ENCODE data around the gene ZNF521.

Gene ZNF521

GRCh38 chr18:25164211-25164847 lies 187.6 kb downstream of the ZNF521 start:
- DNase-seq = no peak

DNA sequence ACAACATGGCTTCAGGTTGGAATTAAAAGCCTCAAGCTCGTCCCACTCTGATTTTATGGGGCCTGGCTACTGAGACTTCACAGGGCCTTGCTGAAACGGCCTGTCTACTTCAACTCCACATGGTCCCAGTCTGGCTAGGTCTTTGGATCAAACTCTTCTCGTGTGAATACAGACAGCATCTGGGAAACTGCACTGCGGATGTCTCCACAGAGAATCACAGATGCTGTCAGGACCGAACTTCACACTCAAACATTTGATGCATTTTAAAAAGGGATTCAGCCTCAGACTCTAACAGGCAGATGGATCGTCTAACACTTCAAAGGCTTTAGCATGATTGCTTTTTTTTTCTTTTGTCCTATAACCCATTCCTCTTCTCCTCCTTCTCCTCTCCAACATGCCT lies 198.5 kb downstream of the ZNF521 start:
- no peak for DNase-seq

DNA sequence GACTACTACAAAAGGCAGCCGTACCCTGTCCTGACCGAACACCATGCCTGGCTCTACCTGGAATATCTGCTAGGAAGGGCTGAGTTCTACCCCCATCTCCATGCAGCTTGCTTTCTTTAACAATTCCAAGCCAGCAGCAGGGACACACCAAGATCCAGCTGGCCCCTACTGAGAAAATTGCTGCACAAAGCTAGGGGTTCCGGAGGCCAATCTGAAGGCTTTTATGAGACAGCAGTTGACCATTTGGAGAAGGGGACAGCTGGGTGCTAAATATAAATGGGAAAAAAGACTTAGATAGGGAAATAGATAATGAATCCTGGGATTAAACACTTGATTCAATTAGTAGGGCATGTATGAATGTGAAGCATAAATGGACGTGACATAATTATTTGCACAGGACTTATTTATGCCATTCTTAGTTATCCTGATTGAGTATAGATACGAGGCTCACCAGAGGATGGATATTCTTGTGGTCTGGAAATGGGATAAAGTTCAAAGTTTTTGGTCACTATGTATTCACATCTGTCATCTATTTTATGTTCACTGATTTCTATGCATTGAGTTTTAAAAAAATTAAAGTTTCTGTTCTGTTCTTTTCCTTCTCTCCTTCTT lies 204.0 kb downstream of the ZNF521 start:
- DNase-seq = no peak

- no peak for DNase-seq
Observed at GRCh38 chr18:25146512-25146910, 205.5 kb downstream of the ZNF521 start.

DNA sequence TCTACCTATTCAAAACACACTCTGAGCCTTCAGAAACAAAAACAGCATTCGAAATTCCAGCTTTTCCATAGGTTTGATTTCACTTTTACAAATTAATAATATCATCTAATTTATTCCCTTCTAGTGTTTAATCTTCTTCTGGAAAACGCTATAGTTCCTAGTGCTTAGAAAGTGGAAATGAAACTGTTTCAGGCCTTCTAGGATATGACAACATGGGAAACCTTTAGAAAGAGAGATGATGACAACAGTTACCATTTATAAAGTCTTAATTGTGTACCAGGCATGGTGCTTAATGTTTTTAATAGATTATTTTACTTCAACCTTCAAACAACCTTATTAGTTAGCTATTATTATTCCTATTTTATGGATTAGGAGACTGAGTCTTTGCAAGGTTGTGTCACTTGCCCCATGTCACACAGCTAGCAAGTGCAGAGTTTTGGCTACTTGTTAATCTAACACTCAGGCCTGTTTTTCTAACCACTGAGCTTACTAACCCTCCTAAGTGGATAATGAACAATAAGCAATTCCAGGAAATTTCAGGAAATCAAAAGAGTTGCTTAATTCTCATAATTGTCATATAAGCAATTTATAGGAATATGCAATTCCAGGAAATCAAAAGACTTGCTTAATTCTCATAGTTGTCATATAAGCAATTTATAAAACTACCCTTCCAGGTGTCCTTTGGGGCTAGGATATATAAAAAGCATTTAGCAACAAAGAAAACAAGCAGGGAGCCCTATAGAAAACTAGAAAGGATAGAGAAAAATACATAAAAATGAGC lies 206.0 kb downstream of the ZNF521 start:
- DNase-seq = no peak

GRCh38 chr18:25144820-25145219 lies 207.1 kb downstream of the ZNF521 start:
- no peak for DNase-seq

- no peak for DNase-seq
Observed at GRCh38 chr18:25141886-25142285, 210.1 kb downstream of the ZNF521 start.

DNA sequence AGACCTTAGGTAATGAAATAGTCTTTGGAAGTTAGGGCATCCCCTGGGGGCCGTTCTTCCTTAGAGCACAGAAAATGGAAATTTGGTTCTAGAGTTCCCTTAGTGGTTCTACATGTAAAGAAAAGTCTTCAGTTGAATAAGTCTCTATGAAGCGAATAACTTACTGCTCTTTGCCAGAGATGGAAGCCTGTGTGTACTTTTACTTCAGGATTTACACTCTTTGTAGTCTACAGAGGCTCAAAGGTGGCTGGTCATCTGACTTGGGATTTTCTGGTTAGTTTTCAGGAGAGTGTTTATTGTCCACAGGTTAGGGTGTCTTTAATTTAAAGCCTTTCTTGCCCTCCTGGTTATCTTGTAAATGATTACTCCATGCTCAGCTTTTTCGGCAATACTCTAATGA lies 210.6 kb downstream of the ZNF521 start:
- DNase-seq = no peak

DNA sequence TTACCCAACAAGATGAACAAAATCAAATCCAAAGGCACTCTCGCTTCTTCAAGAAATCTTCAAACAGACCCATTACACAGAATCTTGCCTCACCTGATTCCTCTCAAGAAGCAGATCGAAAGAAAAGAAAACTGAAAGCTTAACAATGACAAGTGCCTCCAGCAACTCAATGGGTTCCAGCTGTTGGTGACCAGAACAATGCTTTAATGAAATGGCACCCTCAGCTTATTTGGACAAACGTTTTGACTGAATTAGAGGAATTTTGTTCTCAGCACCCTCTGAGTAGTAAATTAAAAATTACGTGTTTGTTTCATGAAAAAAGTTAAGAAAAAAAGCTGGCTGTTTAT lies 211.0 kb downstream of the ZNF521 start:
- no peak for DNase-seq

- no peak for DNase-seq
Observed at GRCh38 chr18:25140124-25140961, 211.6 kb downstream of the ZNF521 start.

- no peak for DNase-seq
Observed at GRCh38 chr18:25137197-25137472, 214.8 kb downstream of the ZNF521 start.

- no peak for DNase-seq
Observed at GRCh38 chr18:25136416-25137196, 215.4 kb downstream of the ZNF521 start.

DNA sequence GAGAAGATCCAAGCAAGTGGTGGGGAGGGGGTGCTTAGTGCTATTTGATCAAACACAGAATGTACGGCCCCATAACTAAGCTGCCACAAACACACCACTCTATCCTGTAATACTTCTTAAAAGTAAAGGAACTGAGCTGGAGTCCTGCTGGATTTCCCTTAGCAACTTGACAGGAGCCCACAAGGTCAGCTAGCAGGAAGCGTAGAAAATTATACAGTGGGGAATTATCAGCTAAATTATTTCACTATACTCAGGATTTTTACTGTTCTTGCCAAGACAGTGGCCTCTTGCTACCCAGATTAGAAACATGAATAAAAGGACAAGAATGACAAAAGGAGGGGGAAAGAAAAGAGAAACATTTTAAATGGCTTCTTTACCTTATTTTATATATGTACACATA lies 217.1 kb downstream of the ZNF521 start:
- DNase-seq = no peak

DNA sequence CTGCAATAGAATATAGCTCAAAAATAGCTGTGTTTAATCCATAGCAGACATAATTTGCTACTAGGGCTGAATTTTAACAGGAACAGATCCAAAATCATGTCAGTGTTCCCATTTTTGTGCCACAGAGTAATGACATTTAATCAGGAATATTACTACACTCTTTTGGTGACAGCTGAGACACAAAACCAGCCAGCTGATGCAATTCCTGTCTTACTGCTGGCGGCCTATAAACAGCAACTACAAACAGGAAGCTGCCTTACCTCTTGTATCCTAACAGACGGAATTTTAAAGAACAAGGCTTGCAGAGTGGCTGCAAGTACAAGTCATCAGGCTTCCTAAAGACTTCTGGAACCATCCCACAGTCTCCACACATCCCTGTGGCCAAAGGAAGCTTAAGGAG lies 218.1 kb downstream of the ZNF521 start:
- DNase-seq = no peak

DNA sequence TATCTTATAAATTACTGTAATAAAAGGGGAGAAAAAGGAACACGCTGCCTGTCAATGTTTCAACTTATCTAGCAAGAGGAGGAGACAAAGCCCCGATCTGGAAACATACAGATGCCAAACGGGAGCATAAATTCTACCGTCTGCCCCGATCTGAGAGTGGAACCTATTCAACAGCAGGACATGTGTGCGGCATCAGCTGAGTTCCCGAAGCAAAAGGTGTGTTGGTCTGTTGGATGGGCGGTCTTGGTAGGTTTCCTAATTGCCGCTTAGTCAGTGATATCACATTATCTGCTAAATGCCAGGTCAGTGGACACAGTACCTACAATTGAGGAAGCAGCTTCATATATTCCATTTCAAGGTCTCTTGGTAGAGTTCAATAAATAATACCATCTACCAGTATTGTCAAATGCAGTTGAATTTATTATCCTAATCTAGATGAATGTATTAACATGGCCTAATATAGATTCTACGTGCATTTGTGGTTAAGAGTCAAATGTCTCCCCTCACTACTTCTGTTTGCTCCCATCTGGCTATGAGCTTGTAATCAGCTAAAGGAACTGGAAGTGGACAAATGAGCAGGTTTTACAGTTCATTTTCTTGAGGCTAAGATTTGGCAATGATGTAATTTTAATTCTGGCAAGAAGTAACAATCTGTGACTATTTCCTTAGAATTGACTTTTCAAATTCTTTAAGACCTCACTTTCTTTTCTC lies 219.0 kb downstream of the ZNF521 start:
- DNase-seq = no peak

DNA sequence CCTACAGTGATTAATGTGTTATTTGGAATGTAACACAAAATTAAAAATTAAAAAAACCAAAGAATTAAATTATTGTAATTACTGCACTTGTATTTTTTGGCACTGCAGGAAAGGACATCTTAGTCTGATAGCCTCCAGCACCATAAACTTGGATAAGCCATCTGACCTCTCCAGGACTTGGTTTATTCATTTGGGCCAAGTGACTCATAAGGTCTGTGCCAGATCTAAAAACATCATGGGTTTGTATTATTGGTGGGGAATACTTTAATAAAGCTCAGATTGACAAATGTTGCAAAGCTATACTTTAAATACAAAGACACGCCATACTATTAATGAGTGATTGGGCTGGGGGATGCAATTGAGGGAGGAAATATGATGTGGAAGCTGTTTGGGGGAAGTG lies 225.2 kb downstream of the ZNF521 start:
- DNase-seq = no peak

DNA sequence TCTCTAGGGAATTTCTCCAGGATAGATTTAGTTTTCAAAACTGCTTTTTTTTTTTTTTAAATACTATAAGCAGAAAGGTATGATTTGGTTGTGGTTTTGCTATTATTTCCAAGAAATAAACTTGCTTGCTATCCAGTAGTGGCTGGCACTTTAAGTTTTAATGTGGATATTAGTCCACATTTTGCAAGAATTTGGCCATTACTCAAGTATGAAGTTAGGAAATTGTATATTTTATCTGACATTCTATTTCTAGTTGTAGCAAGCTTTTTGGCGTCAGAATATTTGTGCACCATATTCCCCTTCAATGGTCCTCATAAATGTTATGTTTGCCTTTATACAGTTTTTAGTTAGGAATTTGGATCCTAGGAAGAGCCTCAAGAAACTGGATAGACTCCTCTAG lies 226.3 kb downstream of the ZNF521 start:
- DNase-seq = no peak

DNA sequence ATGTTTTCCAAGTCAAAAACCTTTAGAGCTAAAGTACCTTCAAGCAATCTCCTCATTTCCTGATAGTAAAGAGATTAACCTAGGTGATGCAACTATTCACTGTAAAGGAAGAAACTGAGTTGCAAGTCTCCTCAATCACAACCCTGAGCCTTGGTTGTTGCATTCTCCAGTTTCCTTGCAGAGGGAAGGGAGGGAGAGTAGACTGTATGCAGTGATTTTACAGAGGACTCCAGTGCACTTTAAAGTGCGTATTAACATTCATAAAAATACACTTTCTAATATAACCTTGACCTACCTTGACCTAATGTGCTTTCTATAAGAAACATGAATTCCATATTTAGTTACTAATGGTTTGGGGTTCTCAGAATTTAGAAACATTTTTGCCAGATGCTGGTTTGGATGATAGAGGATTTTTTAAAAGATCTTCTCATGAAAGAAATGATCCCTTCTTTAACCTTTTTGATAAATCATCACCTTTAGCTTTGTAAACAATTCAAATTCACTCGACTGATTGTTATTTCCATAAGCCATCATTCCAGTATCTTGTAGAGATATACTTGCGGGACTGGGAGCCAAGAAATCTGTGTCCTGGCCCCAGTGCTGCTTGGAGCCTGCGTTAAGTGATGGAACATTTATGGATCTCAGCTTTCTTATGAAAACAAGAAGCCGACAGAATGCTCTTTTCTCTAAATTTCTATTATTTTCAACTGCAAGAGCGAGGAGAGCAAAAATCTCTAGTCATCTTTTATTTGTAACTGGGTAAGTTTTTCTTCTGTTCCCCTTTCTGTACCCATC lies 228.3 kb downstream of the ZNF521 start:
- no peak for DNase-seq

DNA sequence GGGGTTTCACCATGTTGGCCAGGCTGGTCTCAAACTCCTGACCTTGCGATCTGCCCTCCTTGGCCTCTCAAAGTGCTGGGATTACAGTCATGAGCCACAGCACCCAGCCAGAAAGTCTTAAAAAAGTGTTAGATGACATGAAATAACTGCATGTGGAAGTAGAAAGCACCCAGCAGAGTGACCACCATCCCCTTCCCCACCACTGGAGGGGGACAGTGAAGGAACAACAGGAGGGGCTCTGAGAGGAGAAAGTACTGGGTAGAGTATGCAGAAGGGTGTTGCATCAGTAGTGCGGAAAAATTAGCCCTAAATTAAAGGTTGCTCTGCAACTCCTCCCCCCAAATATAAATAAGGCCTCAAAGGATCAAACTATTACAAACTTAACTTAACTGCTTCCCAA lies 230.5 kb downstream of the ZNF521 start:
- DNase-seq = no peak

GRCh38 chr18:25113566-25113965 lies 238.4 kb downstream of the ZNF521 start:
- DNase-seq = no peak

DNA sequence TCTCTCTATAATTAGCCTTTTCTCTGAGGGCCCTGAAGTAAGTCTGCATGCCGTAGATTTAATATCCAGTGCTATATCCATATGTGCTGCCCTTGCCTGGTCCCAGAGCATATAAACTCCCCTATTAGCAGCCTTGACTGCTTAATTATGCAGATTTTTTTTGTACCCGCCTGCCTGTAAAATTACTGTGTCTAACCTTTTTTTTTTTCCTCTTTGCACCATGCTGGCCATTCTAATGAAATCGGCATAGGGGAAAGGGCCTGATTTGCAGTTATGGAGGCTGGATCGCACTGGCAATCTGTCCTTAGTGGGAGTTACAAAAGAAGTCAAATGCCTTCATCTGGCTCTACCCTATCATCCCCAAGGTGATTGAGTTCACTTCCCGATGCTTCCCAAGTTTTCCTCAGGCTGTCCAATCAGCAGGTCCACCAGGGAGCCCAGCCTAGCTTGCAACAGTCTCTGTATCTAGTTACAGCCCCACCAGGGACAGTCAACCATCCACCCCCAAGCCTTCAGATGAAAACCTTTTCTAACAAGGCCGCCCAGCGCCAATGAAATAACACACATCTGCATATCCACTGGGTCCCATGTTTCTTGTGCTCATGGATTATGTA lies 239.0 kb downstream of the ZNF521 start:
- no peak for DNase-seq

All from activated T-cell treated with anti-CD3 and anti-CD28 coated beads, Interleukin-2, amount 50 U/mL, for 1 hour (primary cell).